ENCODE measurements around the gene SMAD4.
"Not testable (repeated sequence)": the region's sequence is repeated elsewhere in the genome, so short reads cannot be mapped to it uniquely, and the experiment has no call there.

The SMAD4 gene

DNA sequence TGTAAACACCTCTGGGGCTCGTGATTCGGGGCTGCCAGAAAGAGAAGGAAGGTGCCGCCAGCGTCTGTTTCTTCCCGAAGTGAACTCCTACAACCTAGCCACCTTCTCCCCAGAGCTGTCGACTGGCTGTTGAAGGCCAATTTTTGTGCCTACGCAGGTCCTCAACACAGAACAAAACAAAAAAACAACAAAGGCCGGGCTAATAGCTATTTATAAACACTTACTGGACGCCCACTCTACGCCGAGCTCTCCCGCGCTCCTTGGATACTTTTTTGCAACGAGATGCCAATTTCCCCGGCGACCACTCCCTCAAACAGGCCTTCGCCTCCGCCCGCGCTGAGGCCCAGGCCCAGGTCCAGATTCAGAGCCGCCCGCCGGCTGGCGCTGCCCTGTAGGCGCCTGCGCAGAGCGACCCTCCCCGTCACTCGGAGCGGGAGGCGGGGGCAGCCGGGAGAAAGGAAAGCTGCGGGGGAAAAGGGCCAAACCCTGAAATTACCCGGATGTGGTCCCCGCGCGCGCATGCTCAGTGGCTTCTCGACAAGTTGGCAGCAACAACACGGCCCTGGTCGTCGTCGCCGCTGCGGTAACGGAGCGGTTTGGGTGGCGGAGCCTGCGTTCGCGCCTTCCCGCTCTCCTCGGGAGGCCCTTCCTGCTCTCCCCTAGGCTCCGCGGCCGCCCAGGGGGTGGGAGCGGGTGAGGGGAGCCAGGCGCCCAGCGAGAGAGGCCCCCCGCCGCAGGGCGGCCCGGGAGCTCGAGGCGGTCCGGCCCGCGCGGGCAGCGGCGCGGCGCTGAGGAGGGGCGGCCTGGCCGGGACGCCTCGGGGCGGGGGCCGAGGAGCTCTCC is at the start of gene SMAD4:
SMAD4 (plus strand) TSS at position 520 of the 843 bp plus-strand sequence. CDS start 16,834 bp downstream, outside the sequence.
- no peak for FAIRE-seq
- peak; percentile 86 for DNase-seq (ENCODE audit: insufficient read length, low spot score)

DNA sequence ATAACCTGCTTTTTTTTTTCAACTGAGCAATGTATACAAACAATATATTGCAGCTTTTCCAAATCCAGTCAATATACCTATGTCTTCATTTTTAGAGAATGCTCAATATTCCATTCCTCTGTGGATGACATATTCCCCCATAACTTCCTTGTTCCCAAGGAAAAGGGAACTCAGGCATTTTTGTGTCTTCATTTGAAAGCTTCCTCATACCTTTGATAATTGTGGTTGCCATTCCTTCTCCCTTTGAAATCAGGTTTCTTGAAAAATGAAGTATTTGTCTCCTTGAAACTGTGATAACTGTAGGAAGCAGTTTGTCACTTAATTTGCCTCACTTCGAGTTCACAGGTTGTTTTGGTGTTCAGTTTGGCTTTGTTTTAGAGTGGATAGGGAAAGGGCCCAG is 48.6 kb upstream of the SMAD4 start:
- DNase-seq (ENCODE audit: insufficient read length, low spot score) = no peak
- FAIRE-seq = no peak

DNA sequence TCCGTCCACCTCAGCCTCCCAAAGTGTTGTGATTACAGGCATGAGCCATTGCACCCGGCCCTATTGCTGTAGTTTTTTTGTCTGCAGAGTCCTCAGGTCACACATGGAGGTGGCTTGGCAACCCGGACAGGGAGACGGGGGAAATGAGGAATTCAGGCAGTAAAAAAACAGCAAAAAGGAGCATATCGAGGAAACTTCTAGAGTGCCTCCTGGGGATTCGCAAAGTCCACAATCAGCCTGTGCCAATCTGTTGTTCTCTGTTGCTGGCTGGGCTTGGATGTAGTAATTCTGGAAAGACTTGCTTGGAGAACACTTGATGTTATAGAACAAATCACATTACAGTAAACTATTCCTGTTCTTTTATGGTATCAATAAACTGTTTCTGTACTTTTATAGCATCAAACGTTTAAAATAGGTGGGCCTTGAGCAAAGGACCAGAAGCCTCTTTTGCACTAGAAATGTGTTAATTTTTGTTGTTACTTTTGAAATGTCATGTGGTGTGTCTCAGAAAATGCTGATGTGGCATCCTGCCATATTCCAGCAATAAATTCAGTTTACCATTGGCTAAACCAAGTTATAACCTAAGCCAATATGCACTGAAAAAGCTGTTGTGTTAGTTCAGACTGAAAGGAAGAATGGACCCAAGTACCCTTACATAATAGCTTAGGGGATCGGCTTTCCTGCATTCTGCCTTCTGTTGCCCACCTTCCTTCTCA is 47.8 kb upstream of the SMAD4 start:
- no peak for DNase-seq (ENCODE audit: insufficient read length, low spot score)
- no peak for FAIRE-seq

DNA sequence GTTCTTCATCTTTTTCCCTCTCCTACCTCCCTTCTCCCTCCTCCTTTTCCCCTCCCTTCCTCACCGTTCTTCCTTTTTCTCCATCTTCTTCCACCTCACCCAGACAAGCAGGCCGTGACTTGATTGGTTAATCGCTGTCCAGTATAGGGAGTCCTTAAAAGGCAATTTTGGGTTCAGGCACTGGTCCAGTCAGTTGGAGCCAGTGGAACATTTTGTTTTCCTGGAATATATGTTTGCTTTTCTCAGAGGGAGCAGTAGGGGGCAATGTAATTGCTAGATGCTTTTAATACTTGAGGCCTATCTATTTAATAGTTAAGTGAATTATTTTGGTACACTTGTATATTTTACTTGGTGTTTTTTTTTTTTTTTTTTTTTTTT is 47.2 kb upstream of the SMAD4 start:
- FAIRE-seq = no peak
- no peak for DNase-seq (ENCODE audit: insufficient read length, low spot score)

DNA sequence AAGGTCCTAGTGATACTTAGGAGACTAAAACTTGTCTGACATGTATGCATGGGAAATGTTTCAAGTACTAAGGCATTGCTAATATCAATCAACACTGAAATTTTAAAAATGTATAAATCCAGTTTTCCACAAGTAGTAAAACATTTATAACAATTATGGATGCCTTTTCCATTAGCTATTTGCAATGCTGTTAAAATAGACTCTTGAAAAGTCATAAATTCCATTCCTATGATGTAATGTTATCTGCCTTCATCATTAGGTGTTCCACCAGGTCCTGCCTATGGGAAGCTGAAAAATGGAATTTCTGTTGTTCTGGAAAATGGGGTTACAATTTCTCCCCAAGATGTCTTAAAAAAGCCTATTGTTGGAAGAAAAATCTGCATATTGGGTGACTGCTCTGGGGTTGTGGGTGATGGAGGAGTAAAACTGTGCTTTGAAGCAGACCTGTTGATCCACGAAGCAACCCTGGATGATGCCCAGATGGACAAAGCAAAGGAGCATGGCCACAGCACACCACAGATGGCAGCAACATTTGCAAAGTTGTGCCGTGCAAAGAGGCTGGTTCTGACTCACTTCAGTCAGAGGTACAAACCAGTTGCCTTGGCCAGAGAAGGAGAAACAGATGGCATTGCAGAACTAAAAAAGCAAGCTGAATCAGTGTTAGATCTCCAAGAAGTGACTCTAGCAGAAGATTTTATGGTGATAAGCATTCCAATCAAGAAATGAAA is 43.5 kb upstream of the SMAD4 start:
- FAIRE-seq (no peak), DNase-seq (ENCODE audit: insufficient read length, low spot score) (peak; percentile 31)

DNA sequence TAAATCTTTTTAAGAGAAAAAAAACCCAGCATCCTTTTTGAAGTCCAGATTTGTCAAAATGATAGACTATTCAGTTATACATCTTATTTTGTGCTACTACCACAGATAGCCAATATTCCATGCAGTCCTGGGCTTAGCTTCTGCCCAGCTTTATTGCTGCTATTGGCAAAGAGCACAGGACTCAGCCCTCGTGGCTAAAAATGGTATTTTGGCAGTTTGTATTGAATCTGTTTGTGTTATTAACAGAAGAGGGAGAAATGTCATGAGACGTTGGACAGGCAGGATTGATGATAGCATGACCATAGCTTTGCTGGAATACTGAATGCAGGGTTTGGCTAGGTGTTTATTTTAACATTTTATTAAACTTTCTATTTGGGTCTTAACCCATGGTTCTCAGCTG is 42.8 kb upstream of the SMAD4 start:
- no peak for FAIRE-seq
- DNase-seq (ENCODE audit: insufficient read length, low spot score) = no peak

DNA sequence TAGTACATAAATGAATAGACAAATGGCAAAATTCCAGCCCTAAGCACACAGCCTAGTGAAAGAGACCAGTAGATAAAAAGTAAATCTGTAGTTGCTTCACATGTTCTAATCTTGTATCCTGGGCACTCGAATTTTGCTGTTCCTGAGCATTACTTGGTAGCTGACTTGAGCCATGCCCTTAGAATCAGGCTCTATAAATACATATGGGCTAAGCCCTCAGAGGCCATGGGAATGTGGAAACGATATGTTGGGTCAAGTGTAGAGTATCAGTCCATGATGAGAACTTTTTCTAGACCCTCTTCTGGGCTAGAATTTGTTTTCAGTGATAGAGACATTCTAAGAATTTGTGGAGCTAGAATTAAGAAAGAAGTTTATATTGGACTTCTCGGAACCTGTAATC is 40.3 kb upstream of the SMAD4 start:
- FAIRE-seq = no peak
- DNase-seq (ENCODE audit: insufficient read length, low spot score) = no peak

DNA sequence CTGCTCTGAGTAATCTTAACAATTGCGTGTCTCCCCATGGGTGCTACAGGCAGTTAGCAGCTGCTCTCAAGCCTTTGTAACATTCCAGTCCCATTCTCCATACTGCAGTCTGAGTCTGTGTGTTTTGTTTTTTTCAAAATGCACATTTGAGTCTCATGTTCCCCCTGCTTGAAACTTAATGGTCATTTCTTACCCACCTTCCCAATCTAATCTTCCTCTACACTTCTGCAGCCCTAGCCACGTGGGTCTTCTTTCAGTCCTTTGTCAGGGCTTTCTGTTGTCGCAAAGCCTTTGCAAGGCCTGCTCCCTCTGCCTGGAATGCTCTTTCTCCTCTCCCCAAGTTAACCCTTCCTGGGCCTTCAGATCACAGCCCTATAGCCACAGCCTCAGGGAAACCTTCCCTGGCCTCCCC is 37.7 kb upstream of the SMAD4 start:
- FAIRE-seq (no peak), DNase-seq (ENCODE audit: insufficient read length, low spot score) (no peak)

DNA sequence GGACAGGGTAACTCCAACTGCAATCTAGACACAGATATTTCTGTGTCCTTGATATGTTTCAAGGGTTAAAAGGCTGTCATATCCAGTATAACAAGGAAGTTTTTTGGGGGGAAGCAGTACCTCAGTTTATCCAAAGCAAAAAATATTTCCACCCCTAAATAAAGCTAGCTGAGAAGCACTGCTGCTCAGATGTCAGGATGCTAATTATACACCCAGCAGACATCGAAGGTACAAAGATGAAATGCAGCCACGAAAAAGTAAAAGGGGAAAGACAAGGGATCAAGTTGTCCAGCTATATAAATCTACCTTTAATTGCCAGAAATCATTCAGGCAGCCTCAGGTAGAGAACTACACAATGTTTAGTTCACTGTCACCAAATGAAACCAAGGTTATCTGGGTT is 36.0 kb upstream of the SMAD4 start:
- DNase-seq (ENCODE audit: insufficient read length, low spot score) = no peak
- no peak for FAIRE-seq

DNA sequence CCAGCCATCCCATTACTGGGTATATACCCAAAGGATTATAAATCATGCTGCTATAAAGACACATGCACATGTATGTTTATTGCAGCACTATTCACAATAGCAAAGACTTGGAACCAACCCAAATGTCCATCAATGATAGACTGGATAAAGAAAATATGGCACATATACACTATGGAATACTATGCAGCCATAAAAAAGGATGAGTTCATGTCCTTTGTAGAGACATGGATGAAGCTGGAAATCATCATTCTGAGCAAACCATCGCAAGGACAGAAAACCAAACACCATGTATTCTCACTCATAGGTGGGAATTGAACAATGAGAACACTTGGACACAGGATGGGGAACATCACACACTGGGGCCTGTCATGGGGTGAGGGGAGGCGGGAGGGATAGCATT is 26.8 kb upstream of the SMAD4 start:
- DNase-seq (ENCODE audit: insufficient read length, low spot score); FAIRE-seq: not testable (repeated sequence)

DNA sequence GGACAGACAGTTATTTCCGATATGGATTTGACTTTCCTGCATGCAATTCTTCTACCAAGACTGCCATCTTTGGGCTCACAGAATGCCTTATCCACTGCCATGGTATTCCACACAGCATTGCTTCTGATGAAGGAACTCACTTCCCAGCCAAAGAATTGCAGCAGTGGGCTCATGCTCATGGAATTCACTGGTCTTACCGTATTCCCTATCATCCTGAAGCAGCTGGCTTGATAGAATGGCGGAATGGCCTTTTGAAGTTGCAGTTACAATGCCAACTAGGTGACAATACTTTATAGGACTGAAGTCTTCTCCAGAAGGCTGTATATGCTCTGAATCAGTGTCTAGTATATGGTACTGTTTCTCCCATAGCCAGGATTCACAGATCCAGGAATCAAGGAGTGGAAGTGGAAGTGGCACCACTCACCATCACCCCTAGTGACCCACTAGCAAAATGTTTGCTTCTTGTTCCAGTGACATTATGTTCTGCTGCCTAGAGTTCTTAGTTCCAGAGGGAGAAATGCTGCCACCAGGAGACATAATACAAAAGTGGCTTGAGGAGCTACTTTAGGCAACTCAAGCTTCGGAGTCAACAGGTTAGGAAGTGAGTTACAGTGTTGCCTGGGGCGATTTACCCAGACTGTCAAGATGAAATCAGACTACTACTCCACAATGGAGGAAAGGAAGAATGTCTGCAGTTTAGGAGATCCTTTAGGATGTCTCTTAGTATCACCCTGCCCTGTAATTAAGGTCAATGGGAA is 23.8 kb upstream of the SMAD4 start:
- FAIRE-seq (no peak), DNase-seq (ENCODE audit: insufficient read length, low spot score) (no peak)

DNA sequence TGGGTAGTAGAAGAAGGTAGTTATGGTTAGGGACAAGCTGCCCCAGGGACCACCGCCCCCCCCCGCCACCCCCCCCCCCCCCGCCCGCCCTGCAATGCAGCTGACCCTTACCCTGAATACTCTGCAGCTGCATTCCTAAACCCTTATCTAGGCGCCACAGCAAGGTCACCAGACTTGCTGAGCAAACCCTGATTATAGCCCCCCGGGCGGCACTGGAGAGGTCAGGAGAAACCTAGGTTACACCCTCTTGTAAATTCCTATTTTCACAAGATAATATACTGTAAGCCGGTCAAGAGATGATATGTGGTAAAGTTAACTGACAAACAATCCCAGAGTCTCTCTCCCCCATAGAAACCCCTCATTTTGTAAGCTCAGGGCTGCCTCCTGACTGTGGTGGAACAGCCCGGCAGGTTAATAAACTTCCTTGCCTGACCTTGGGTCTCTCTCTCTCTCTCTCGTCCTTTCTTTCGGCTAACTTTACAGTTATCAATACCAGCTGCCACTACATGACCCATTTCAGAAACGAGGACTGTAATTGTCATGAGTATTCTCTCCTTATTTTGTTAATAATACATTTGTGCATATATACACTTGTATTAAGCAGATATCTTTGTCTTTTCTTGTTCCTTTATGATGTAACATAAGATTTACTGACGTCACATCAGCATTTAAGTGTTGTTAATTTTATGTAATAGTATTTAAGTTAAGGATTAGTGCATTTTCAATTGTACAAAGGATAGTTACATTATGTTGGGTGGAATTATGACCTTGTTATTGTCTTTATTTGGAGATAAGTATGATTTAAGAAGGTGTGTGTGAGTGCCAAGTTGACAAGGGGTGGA is 22.8 kb upstream of the SMAD4 start:
- FAIRE-seq (no peak), DNase-seq (ENCODE audit: insufficient read length, low spot score) (no peak)

DNA sequence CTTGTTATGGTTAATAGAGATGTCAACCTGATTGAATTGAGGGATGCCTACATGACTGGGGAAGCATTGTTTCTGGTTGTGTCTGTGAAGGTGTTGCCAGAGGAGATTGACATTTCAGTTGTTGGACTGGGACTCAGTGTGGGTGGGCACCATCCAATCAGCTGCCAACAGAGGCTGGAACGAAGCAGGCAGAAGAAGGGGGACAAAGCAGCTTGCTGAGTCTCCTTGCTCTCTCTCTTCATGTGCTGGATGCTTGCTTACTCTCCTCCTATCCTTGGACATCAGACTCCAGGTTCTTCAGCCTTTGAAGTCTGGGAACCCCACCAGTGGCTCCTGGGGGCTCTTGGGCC is 22.2 kb upstream of the SMAD4 start:
- DNase-seq (ENCODE audit: insufficient read length, low spot score) (no peak), FAIRE-seq (no peak)

DNA sequence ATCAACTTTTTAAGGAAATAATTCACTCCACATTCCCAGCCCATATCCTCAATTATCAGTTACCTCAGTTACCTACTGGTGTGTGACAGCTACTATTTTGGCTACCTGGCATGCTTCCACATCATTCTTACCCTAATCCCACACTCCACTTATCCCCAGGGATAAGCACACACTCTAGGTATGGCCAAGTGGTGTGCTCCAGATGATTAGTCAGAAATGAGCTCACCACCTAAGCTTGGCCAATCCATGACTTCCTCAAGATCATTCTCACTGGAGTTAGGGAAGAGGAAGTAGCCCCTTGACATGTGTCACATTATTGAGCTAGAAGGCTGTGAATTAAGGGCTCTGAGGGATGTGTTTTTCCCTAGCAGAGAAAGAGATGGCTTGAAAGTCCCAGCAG is 20.9 kb upstream of the SMAD4 start:
- FAIRE-seq (no peak), DNase-seq (ENCODE audit: insufficient read length, low spot score) (no peak)

DNA sequence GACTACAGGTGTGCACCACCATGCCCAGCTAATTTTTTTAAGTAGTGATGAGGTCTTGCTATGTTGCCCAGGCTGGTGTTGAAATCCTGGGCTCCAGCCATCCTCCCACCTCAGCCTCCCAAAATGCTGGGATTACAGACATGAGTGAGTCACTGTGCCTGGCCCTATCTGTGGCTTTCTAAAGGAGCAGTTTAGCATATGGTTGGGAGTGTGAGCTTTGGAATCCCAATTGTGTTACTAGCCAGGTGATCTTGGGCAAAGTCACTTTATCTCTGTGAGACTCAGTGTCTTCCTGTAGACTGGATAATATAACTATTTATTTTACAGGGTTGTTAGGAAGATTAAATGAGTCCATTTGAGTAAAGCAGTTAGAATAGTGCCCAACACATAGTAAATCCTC is 19.8 kb upstream of the SMAD4 start:
- FAIRE-seq (no peak), DNase-seq (ENCODE audit: insufficient read length, low spot score) (no peak)

DNA sequence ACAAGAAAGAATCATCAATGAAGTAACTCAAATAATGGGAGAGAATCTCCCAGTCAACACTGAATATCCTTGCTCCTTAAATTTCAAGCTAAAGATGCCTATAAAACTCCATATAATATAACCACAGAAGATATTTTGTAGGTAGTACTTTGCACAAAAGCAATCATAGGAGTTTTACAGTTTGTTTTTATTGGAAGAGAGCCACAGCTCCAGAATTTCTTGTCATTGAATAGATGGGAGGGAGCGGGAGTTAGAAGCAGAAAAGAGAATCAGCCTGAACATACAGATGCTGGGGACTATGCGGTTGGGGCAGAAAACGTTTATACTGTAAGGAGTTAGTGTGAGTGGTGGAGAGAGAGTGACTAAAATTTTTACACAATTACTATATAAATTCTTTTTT is 18.3 kb upstream of the SMAD4 start:
- DNase-seq (ENCODE audit: insufficient read length, low spot score) (no peak), FAIRE-seq (no peak)

DNA sequence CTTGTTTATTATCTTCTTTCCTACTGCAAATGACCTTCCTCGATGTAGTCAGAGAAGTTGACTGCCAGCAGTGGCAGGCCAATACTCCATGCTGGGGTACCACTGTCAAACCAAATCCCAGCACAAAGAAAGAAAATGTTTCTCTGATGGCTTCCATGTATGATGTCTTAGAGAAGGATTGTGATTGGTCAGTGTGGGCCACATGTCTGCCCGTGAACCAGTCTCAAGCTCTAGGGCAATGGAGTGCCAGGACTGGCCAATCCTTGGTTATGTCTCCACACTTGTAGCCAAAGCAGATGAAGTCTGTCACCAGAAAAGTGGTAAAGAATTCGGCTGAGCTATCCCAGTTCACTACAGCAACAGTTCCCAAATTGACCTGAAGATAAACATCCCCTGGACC is 17.6 kb upstream of the SMAD4 start:
- no peak for FAIRE-seq
- no peak for DNase-seq (ENCODE audit: insufficient read length, low spot score)

DNA sequence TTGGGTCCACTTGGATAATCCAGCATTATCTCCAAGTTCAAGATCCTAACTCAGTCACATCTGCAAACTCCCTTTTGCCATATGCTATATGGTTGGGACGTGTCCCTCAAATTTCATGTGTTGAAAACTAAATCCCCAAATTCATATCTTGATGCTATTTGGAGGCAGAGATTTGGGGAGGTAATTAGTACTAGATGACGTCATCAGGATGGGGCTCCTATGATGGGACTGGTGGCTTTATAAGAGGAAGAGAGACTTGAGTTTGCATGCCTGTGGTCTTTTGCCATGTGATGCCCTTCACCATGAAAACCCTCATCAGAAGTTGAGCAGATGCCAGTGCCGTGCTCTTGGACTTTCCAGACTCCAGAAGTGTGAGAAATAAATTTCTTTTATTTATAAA is 16.8 kb upstream of the SMAD4 start:
- DNase-seq (ENCODE audit: insufficient read length, low spot score) (no peak), FAIRE-seq (no peak)

DNA sequence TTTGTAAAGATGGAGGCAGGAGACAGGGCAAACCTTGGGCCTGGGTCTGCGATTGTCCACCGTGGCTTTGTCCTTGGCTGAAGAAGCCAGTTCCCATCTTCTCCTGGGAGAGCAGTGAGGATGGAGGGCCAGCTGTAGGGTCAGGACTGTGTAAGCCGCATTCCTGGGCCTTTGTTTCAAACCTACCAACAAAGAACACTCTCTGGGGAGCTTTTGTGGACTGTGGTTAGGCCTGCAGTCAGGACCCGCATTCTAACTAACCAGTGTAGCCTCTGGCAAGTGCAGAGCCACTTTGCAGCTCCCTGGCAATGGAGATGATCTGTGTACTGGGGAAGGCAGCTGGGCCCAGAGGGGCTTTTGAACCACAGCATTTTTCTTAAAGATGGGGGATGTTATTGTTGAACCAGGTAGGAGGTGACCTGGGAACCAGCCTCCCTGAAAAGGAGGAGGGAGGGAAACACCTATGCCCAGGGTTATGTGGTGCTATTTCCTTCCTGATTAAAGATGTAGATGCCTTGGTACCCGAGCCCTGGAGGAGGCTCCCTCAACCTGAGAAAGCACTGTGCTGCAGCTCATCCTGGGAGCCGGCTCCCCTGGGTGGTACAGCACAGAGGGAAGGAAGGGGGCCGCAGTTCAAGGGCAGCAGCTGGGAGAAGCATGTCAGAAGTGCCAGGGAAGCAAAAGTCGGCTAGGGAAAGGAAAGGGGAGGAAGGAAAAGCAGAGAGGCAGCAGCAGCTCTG is 12.7 kb upstream of the SMAD4 start:
- DNase-seq (ENCODE audit: insufficient read length, low spot score) = no peak
- FAIRE-seq = no peak
